ENCODE data around the gene GLRX3. TPM values are rescaled to one million over a fixed set of nuclear protein-coding genes. Genes with fewer than 3 reads are reported as not detected.

The GLRX3 gene
- total and polyA plus RNA-seq, 7 donors = 40.5 to 93.1 (median 53.5) TPM

DNA sequence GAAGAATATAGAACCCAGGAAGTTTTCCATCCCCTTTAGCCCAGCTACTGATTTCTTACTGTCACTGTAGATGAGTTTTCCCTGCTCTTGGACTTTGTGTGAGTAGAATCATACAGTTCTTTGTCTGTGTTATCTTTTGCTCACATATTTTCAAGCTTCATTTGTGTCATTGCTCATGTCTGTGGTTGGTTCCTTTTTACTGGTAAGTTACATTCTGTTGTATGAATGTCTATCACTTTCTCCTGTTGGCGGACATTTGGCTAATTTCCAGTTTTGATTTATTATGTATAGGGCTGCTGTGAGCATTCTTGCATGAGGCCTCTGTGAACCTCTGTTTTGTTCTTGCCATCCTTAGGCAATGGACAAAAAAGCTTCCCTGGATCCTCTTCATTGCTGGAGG, 5.3 kb downstream of the GLRX3 start:
- Histone ChIP-seq H3K4me1 (peaks cover 0 to 62% (median 51%) of the 10 kb centered on the region in 4 donors), H3K27ac (no peak overlapping the region), H3K9me3 (no peaks in the 10 kb centered on the region), H3K36me3 (peaks cover 0 to 11% (median 3%) of the 10 kb centered on the region in 4 donors), H3K27me3 (no peaks in the 10 kb centered on the region), H3K4me3 (no peak overlapping the region)
- 66 to 77% methylated on average over 1 of the region's 1 CpG for WGBS, 2 donors
- intact Hi-C loops (cut with DNase I) = no loop called here
- no peak for DNase-seq
- TF ChIP-seq POLR2A (IDR thresholded peaks at IDR 0.05) (no peak), EP300 (IDR thresholded peaks at IDR 0.05) (no peak), POLR2AphosphoS5 (IDR thresholded peaks at IDR 0.05) (no peak)
- TF ChIP-seq, protein P1, sequence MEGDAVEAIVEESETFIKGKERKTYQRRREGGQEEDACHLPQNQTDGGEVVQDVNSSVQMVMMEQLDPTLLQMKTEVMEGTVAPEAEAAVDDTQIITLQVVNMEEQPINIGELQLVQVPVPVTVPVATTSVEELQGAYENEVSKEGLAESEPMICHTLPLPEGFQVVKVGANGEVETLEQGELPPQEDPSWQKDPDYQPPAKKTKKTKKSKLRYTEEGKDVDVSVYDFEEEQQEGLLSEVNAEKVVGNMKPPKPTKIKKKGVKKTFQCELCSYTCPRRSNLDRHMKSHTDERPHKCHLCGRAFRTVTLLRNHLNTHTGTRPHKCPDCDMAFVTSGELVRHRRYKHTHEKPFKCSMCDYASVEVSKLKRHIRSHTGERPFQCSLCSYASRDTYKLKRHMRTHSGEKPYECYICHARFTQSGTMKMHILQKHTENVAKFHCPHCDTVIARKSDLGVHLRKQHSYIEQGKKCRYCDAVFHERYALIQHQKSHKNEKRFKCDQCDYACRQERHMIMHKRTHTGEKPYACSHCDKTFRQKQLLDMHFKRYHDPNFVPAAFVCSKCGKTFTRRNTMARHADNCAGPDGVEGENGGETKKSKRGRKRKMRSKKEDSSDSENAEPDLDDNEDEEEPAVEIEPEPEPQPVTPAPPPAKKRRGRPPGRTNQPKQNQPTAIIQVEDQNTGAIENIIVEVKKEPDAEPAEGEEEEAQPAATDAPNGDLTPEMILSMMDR (IDR thresholded peaks at IDR 0.05) = no peak

DNA sequence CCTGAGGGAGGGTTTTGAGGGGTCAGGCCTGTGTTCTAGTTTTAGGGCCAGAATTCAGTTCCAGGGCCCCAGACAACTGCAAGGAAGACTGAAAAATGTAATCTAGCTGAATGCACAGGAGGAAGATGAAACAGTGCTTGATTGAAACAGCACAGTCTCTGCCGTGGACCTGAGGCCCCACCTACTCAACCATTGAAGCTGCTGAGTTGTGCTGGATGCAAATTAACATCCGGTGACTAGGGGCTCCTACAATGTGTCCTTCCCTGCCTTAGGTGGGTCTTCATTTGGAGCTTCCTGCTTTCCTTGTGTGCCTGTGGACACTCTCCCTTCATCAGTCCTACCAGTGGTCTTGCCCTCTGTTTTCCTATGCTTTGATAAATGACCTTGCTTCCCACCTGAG, 5.7 kb downstream of the GLRX3 start:
- Histone ChIP-seq H3K27ac (no peak overlapping the region), H3K4me3 (no peak overlapping the region), H3K9me3 (no peaks in the 10 kb centered on the region), H3K4me1 (peaks cover 0 to 60% (median 50%) of the 10 kb centered on the region in 4 donors), H3K27me3 (no peaks in the 10 kb centered on the region), H3K36me3 (peaks cover 0 to 15% (median 3%) of the 10 kb centered on the region in 4 donors)
- intact Hi-C loops (cut with DNase I) = no loop called here
- DNase-seq = no peak
- TF ChIP-seq EP300 (IDR thresholded peaks at IDR 0.05) (no peak), POLR2AphosphoS5 (IDR thresholded peaks at IDR 0.05) (no peak), POLR2A (IDR thresholded peaks at IDR 0.05) (no peak)
- TF ChIP-seq, protein P1 (IDR thresholded peaks at IDR 0.05) = no peak
- 50 to 57% methylated on average over 2 of the region's 2 CpGs for WGBS, 2 donors

DNA sequence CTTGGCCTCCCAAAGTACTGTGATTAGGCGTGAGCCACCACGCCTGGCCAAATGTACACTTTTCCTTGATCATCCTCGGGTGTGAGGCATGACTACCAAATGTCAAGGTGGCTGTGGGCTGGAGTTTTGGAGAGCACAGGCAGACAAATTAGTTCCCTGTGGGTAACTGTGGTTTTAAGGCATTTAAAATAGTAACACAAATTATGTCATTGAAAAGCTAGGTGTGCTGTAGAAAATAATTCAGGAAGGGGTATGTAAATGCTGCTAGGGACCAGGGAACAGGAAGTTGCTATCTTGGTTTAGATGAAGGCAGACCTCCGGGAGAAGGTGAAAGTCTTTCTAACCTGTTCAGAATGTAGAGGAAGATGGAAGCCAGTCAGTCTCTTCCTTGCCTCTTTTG, 9.9 kb downstream of the GLRX3 start:
- peaks cover 0 to 21% (median 17%) of the 10 kb centered on the region in 4 donors for H3K4me1 ChIP-seq
- intact Hi-C loops (cut with DNase I) = no loop called here
- peaks cover 0 to 26% (median 7%) of the 10 kb centered on the region in 4 donors for H3K36me3 ChIP-seq

DNA sequence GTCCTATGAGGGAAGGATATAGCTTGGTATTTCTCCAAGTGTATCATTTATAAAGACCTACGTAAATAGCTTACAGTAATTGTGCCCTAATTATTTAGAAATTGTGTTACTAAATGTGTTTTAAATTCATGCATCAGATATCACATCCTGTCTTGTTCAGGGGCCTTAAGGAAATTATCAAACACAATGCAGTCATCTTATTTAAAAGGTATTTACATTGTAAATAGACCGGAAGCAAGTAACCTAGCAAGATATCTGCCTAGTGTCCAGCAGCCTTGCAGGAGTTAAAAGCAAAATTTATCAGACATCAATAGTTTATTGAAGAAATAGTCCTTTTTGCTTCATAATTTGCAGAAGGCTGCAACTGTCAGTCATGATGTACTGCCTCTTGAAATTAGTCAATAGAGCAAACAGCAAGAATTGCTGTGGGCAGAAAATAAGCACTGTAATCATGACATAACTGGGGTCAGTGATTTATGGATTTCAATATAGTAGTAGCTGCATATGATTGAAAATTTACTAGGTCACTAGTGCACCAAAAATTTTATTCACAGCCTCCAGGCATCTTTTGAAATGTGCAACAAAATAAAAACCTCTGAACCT, 23.1 kb downstream of the GLRX3 start:
- no peak overlapping the region for H3K27ac ChIP-seq
- no peaks in the 10 kb centered on the region for H3K4me1 ChIP-seq
- H3K27me3 ChIP-seq = no peaks in the 10 kb centered on the region
- TF ChIP-seq POLR2A (IDR thresholded peaks at IDR 0.05) (no peak), POLR2AphosphoS5 (IDR thresholded peaks at IDR 0.05) (no peak), EP300 (IDR thresholded peaks at IDR 0.05) (no peak)
- TF ChIP-seq, protein P1 (IDR thresholded peaks at IDR 0.05) = no peak
- intact Hi-C loops (cut with DNase I) = no loop called here
- peaks cover 0 to 46% (median 11%) of the 10 kb centered on the region in 4 donors for H3K36me3 ChIP-seq
- DNase-seq = no peak
- H3K9me3 ChIP-seq = no peaks in the 10 kb centered on the region
- 91% methylated on average over 2 of the region's 2 CpGs for WGBS, 2 donors
- no peak overlapping the region for H3K4me3 ChIP-seq

More for the DNA sequence above, 9.9 kb downstream of the GLRX3 start:
- Histone ChIP-seq H3K27ac (no peak overlapping the region), H3K9me3 (no peaks in the 10 kb centered on the region), H3K4me3 (no peak overlapping the region), H3K27me3 (no peaks in the 10 kb centered on the region)
- no peak for DNase-seq
- WGBS, 2 donors = 65 to 75% methylated on average over 4 of the region's 4 CpGs
- TF ChIP-seq, protein P1 (IDR thresholded peaks at IDR 0.05) = no peak
- no peak for TF ChIP-seq EP300 (IDR thresholded peaks at IDR 0.05)
- no peak for TF ChIP-seq POLR2A (IDR thresholded peaks at IDR 0.05)
- TF ChIP-seq POLR2AphosphoS5 (IDR thresholded peaks at IDR 0.05) = no peak

DNA sequence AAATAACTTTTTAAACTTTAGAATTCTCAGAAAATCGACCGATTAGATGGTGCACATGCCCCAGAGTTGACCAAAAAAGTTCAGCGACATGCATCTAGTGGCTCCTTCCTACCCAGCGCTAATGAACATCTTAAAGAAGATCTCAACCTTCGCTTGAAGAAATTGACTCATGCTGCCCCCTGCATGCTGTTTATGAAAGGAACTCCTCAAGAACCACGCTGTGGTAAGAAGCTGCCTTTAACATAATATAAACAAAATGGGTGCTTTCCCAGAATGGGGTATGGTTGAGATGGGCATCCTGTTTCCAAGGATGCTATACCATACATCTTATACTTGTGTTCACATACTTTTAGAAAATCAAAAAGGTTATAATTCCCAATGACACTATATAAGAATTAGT, 24.6 kb downstream of the GLRX3 start:
- Histone ChIP-seq H3K27me3 (no peaks in the 10 kb centered on the region), H3K27ac (no peak overlapping the region), H3K4me1 (no peaks in the 10 kb centered on the region), H3K4me3 (no peak overlapping the region), H3K9me3 (no peaks in the 10 kb centered on the region), H3K36me3 (peaks cover 0 to 58% (median 11%) of the 10 kb centered on the region in 4 donors)
- TF ChIP-seq POLR2A (IDR thresholded peaks at IDR 0.05) (no peak), EP300 (IDR thresholded peaks at IDR 0.05) (no peak), POLR2AphosphoS5 (IDR thresholded peaks at IDR 0.05) (no peak)
- TF ChIP-seq, protein P1 (IDR thresholded peaks at IDR 0.05) = no peak
- DNase-seq = no peak
- intact Hi-C loops (cut with DNase I) = no loop called here
- WGBS, 2 donors = 90 to 92% methylated on average over 6 of the region's 6 CpGs

Measured in sigmoid colon (tissue), 7 donors.